CD4-positive, alpha-beta T cell treated with Interleukin-1 beta for 1 hour (primary cell): ENCODE results near the gene VPS16.

ENCODE experiments used
- DNase-seq, 2 donors: peaks; one replicate each; pipeline ENCODE4 v3.0.0-alpha.2; 2020 to 2022

VPS16 gene

DNA sequence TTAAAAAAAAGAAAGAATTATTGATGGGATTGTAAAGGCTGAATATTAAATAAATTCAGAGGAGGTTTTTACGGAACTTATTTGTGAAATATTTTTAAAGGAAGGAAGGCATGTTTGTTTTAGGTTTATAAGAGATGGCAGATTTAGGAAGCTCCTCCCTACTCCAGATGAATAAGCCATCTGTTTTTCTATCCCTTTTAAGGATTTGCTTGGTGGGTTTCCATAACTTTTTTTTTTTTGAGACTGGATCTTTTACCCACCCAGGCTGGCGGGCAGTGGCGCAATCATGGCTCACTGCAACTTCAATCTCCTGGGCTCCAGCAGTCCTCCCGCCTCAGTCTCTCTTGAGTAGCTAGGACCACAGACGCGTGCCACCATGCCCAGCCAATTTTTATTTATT is 63.1 kb downstream of the VPS16 start:
- no peak for DNase-seq

DNA sequence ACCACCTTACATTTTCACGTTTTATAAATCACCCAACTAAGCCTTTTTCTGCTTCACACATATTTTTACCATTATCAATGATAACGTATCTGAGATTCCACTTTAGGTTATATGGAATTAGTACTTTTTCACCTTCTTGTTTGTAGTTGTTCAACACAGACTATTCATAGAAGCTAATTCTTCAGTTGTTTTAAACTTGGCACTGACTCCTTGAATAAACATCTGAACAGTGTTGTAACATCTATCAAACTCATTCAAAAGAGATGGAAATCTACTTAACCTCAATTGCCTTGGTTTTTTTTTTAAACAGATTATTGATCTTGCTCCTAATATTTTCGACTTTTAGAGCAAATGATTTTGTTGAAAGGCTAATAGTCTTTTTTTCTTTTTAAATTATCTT is 67.0 kb downstream of the VPS16 start:
- no peak for DNase-seq

DNA sequence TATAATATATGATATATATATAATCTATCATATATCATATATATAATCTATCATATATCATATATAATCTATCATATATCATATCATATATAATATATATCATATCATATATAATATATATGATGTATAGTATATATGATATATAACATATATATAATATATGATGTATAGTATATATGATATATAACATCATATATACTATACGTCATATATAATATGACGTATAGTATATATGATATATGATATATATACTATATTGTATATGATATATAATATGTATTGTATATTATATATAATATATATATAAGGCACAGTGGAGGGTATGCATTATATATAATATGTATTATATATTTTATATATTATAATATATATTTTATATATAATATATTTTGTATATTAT is 69.4 kb downstream of the VPS16 start:
- DNase-seq, result no peak

DNA sequence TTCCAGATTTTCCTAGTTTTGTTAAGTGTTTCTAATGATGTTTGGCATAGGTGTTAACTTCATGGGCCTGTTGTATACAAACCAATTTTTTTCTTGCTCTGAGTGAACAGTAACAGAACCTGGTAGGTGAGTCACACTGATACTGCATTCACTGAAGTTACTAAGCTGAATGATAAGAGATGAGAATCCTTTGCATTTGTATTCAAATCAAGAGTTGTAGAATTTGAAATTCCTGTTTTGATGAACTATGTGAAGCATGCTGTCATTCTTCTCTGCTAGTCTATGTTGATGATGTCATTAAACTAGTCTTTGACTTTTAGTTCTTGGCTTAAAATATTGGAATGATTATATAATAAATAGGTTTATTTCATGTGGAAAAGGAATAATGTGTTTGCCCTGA is 70.7 kb downstream of the VPS16 start:
- DNase-seq, result no peak

DNA sequence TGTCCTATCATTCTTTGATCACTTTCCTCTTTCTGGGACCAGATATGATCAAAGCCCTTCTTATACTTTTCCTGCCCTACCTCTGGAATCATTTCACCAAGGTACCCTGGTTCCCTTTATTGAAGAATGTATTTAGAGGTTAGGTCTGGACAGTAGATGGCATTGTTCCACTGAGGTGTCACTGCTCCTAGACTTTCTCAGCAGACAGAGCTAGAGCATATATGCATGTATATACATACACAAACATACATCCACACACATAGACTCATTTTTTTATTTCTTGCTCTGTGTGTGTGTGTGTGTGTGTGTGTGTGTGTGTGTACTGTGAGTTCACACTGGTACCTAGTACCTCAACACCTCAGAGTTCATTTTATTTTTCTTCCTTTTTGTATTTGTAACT is 73.6 kb downstream of the VPS16 start:
- no peak for DNase-seq
